KOPT-K1 (cell line): ENCODE data around the gene DNM2.

Source experiments
- H3K27ac ChIP-seq: fragments of 200-600 bp; sonication (generic); 2 replicates; pipeline ENCODE4 v1.5.1; 2016; ENCODE audit warnings: antibody characterized with exemption, mild to moderate bottlenecking, low read depth, low read length; ENCODE audit not compliant: poor library complexity, severe bottlenecking
- H3K36me3 ChIP-seq: fragments of 200-600 bp; sonication (generic); 2 replicates; pipeline ENCODE4 v1.5.1; 2017; ENCODE audit warnings: antibody characterized with exemption, mild to moderate bottlenecking, low read length, moderate library complexity; ENCODE audit not compliant: insufficient read depth
- H3K9me3 ChIP-seq: fragments of 200-600 bp; sonication (generic); 2 replicates; pipeline ENCODE4 v1.5.1; 2017; ENCODE audit warnings: antibody characterized with exemption, low read length, mild to moderate bottlenecking; ENCODE audit not compliant: insufficient read depth, poor library complexity, severe bottlenecking

The DNM2 gene

GRCh38 chr19:10796653-10797052 lies 78.8 kb downstream of the DNM2 start:
- Histone ChIP-seq H3K9me3 (no peaks in the 10 kb centered on the region), H3K36me3 (peaks cover 100% of the 10 kb centered on the region), H3K27ac (no peak overlapping the region)

DNA sequence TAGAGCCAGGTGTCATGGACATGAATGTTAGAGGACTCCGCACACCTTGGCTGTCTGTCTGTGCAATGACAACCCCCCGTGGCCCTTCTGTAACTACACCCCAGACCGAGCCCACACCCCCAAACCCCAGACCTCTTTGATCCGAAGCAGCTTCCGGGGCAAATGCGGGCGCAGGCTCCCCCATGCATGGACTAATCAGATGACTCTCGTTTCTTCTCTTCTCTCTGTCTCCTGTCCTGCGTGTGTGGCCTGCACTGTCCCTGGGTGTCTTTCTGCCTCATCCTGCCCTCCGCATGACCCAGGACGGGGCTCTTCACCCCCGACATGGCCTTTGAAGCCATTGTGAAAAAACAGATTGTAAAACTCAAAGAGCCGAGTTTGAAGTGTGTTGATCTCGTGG lies 79.2 kb downstream of the DNM2 start:
- no peak overlapping the region for H3K27ac ChIP-seq
- H3K9me3 ChIP-seq: no peaks in the 10 kb centered on the region
- H3K36me3 ChIP-seq: peaks cover 100% of the 10 kb centered on the region

GRCh38 chr19:10797541-10798256 lies 79.8 kb downstream of the DNM2 start:
- H3K9me3 ChIP-seq: no peaks in the 10 kb centered on the region
- H3K27ac ChIP-seq: no peak overlapping the region
- H3K36me3 ChIP-seq: peaks cover 100% of the 10 kb centered on the region

DNA sequence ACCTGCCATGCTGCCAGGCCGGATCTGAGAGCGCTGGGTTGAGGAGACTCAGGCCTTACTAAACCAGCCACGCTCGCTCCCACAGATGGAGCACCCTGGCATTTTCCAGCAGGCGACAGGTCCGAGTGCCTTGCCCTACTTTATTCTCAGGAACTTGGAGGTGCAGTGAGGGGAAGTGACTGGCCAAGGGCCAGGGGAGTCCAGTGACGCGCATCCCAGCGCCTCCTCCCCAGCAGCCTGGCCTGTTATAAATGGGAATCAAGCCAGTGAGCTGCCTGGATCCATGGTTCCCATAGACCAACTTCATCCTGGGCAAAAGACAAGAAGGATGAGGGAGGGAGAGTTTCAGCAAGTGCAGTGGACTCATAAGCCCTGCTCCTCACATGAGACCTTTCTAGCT lies 82.6 kb downstream of the DNM2 start:
- H3K27ac ChIP-seq: no peak overlapping the region
- H3K9me3 ChIP-seq: no peaks in the 10 kb centered on the region
- peaks cover 100% of the 10 kb centered on the region for H3K36me3 ChIP-seq

- no peak overlapping the region for H3K27ac ChIP-seq
- peaks cover 92% of the 10 kb centered on the region for H3K36me3 ChIP-seq
- no peaks in the 10 kb centered on the region for H3K9me3 ChIP-seq
Measured at GRCh38 chr19:10802479-10802878, 84.6 kb downstream of the DNM2 start.

DNA sequence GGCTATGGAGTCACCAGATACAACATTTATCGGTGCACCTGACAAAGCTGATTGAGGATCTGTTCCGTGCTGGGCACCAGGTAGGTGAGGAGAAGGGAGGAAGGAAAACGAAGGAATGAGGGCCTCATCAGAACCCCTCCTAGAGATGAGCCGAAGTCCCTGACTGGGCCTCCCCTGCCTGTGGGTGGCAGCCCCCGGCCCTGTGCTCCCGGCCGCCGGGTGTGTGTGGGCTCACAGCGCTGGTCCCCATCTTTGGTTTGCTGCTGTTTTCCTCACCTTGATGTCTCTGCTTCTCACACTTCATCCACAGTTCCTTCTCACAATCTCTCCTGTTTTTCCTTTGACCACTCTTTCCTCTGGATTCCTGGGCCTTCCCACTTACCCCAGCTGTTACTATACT lies 85.4 kb downstream of the DNM2 start:
- Histone ChIP-seq H3K36me3 (peaks cover 92% of the 10 kb centered on the region), H3K27ac (no peak overlapping the region), H3K9me3 (no peaks in the 10 kb centered on the region)

DNA sequence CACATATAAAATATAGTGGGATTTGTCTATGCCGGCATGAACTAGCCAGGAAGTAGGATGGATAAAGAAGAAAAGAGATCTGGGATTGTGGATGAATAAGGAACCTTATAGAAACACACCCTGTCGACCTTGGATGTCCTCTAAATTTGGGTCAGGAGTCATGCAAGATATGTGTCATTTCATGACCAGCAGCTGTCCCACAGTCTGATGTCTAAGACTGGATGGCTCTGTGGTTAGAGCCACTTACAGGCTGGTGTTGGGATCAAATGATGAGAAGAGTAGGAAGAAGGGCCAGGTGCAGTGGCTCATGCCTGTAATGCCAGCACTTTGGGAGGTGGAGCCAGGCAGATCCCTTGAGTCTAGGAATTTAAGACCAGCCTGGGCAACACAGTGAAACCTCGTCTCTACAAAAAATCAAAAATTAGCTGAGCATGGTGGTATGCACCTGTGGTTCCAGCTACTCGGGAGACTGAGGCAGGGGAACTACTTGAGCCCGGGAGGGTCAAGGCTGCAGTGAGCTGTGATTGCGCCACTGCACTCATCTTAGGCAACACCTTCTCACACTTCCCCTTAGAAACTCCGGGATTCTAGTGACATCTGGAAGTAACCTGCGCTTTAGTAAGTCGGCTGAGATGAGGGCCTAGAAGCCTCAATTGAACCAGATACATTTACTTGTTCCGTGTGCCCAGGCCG lies 87.3 kb downstream of the DNM2 start:
- H3K9me3 ChIP-seq: no peaks in the 10 kb centered on the region
- H3K27ac ChIP-seq: no peak overlapping the region
- H3K36me3 ChIP-seq: peaks cover 90% of the 10 kb centered on the region

- H3K36me3 ChIP-seq: peaks cover 90% of the 10 kb centered on the region
Measured at GRCh38 chr19:10805758-10806247, 87.9 kb downstream of the DNM2 start.

GRCh38 chr19:10808937-10809649 lies 91.2 kb downstream of the DNM2 start:
- no peak overlapping the region for H3K27ac ChIP-seq
- H3K9me3 ChIP-seq: no peaks in the 10 kb centered on the region
- peaks cover 90% of the 10 kb centered on the region for H3K36me3 ChIP-seq

More at GRCh38 chr19:10805758-10806247, 87.9 kb downstream of the DNM2 start:
- no peaks in the 10 kb centered on the region for H3K9me3 ChIP-seq
- no peak overlapping the region for H3K27ac ChIP-seq

DNA sequence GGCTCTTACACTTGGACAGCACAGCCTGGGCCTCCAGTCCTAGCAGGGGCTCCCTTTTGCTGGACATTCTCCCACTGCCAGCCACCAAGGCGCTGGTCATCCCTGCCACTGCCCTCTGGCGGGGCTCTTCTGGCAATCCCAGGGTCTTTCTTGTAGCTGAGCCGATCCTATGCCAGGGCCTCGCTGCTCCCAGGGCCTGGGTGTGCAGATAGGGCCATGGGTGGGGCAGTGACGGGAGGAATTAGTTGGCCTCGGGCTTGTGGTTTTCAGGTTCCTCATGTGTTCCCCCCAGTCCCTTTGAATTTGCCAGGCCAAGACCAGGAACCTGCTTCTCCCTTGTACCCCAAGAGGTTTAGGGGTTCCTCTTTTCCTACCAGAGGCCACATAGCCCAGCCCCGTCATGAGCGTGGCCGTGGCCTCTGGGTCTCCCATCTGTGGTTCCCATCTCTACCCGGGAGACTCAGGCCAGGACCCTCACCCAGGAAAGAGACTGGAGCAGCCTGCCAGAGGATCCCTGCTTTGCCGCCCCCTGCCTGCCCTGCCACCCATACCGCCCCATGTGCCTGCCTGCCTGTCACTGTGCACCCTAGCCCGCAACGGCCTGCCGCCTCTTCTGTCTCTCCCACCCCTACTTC lies 91.9 kb downstream of the DNM2 start:
- Histone ChIP-seq H3K27ac (no peak overlapping the region), H3K9me3 (no peaks in the 10 kb centered on the region), H3K36me3 (peaks cover 90% of the 10 kb centered on the region)

- no peaks in the 10 kb centered on the region for H3K9me3 ChIP-seq
- H3K27ac ChIP-seq: no peak overlapping the region
- peaks cover 91% of the 10 kb centered on the region for H3K36me3 ChIP-seq
Measured at GRCh38 chr19:10811391-10812111, 93.7 kb downstream of the DNM2 start.

DNA sequence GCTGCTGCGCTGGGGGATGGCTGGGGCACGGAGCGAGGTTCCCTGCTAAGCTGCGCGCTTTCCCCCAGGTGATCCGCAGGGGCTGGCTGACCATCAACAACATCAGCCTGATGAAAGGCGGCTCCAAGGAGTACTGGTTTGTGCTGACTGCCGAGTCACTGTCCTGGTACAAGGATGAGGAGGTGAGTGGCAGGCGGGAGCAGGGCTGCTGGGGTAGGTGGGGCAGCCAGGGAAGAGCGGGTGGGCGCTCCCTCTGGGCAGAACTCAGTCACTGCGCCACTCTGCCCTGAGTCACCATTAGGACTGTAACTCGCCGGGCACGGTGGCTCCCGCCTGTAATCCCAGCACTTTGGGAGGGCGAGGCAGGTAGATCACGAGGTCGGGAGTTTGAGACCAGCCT lies 94.3 kb downstream of the DNM2 start:
- Histone ChIP-seq H3K27ac (no peak overlapping the region), H3K36me3 (peaks cover 97% of the 10 kb centered on the region), H3K9me3 (no peaks in the 10 kb centered on the region)

DNA sequence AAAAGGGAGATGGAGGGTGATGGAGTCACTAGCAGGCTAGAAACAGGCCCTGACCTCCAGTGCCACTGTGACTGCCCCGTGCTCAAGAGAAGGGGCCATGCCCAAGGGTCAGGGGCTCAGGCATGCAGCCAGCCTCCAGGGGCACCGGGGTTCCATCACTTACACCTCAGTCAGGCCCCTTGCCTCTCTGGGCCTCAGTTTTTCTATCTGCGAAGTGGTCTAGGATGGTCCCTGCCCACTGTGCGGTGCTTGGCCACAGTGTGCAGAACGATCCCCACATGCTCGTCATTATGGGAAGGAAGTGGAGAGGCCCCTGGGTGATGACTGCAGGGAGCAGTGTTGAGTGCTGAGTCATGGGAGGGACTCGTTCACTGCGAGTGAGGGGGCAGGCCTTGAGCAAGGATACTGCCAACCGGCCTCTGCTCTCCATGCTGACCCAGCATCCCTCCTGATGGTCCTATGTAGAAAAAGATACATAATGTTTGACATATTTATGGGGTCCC lies 95.1 kb downstream of the DNM2 start:
- no peaks in the 10 kb centered on the region for H3K9me3 ChIP-seq
- no peak overlapping the region for H3K27ac ChIP-seq
- peaks cover 96% of the 10 kb centered on the region for H3K36me3 ChIP-seq

- H3K36me3 ChIP-seq: peaks cover 95% of the 10 kb centered on the region
- H3K27ac ChIP-seq: no peak overlapping the region
- no peaks in the 10 kb centered on the region for H3K9me3 ChIP-seq
Measured at GRCh38 chr19:10815007-10815536, 97.2 kb downstream of the DNM2 start.
